Psoas muscle (tissue), 8 donors: ENCODE results near the gene PXT1. TPM values are rescaled to one million over a fixed set of nuclear protein-coding genes. Genes with fewer than 3 reads are reported as not detected.

ENCODE experiments used
- ATAC-seq, 4 donors: fragments of 200-7000 bp; cut with Tn5 transposase; one replicate each; pipeline ENCODE4 v1.9.1; 2020; ENCODE audit warnings: moderate library complexity in 3 of 4, mild to moderate bottlenecking in 2 of 4
- DNase-seq, 2 donors: peaks; one replicate each; pipeline ENCODE4 v3.0.0-alpha.2; 2020
- H3K27ac ChIP-seq: fragments of 200-600 bp; one replicate; pipeline ENCODE4 v1.8.0; 2022
- H3K27me3 ChIP-seq, 3 donors: fragments of 200-600 bp in 1 of 3; one replicate each; pipeline versions ENCODE4 v1.6.1 to v1.8.0; 2013 to 2022; ENCODE audit warnings: low read length in 2 of 3, mild to moderate bottlenecking in 2 of 3, moderate library complexity in 1 of 3; ENCODE audit not compliant: insufficient read depth in 3 of 3
- H3K36me3 ChIP-seq, 2 donors: fragments of 200-600 bp in 1 of 2; one replicate each; pipeline versions ENCODE4 v1.6.1 to v1.8.0; 2013 to 2022; ENCODE audit warnings: low read depth in 1 of 2, mild to moderate bottlenecking in 1 of 2, moderate library complexity in 1 of 2; ENCODE audit not compliant: insufficient read depth in 1 of 2
- H3K4me1 ChIP-seq: fragments of 200-600 bp; one replicate; pipeline ENCODE4 v1.8.0; 2022
- H3K4me3 ChIP-seq: fragments of 200-600 bp; one replicate; pipeline ENCODE4 v1.8.0; 2022; ENCODE audit warnings: mild to moderate bottlenecking
- H3K9me3 ChIP-seq: fragments of 200-600 bp; one replicate; pipeline ENCODE4 v1.8.0; 2022
- CTCF ChIP-seq: fragments of 200-600 bp; IDR thresholded peaks from one replicate; pipeline ENCODE4 v1.8.0; 2022; ENCODE audit warnings: antibody characterized with exemption
- WGBS, 3 donors: extraction: QIAGEN DNeasy Blood & Tissue Kit; methylation state at CpG; one replicate each; pipeline versions ENCODE4 v1.1.6 to v1.1.7; 2013; 5-methylcytosine and 5-hydroxymethylcytosine counted together
- intact Hi-C, 2 donors: fragments of 100-400 bp; cut with DNase I; formaldehyde crosslinking; loops; one replicate each; pipeline versions ENCODE4 v1.11.0 to v1.14.2; 2022
- polyA plus RNA-seq, 3 donors: library from polyadenylated mRNA; stranded (reverse); fragments of 200-250 nt; gene quantifications; one replicate each; pipeline ENCODE4 v1.2.3, GENCODE V29; 2013
- total RNA-seq, 4 donors: library from RNA; stranded (reverse); fragmentation: NEBNext Ultra II Directional in 2 of 4; extraction: Animal tissue kit (Norgen Biotek cat#: 25700) in 2 of 4; gene quantifications; one replicate each; pipeline versions ENCODE4 v1.2.1 to v1.2.4, GENCODE V29; 2021 to 2023
- donor health status: healthy with polysubstance abuse.
- donor health status: DM: no; HTN: no; CAD: no; lungs with moderate emphysema.
- donor health status: Bipolar disorder and iron deficiency.
- donor health status: healthy.
- donor health status: DM: yes; HTN: yes; CAD: no.
- donor health status: DM: no; HTN: no; CAD: no.
- donor health status: DM: no; HTN: no; CAD: no.
- donor health status: DM: yes; HTN: yes; CAD: no.

Gene PXT1
- total and polyA plus RNA-seq, 7 donors: 0.03 to 0.34 (median 0.14) TPM; not detected in 1

- Histone ChIP-seq H3K4me1 (no peaks in the 10 kb centered on the region), H3K36me3 (no peaks in the 10 kb centered on the region), H3K27me3 (no peaks in the 10 kb centered on the region), H3K4me3 (no peak overlapping the region), H3K27ac (no peak overlapping the region), H3K9me3 (no peaks in the 10 kb centered on the region)
- TF ChIP-seq CTCF: no peak
- no peak for DNase-seq
- WGBS, 3 donors: 88 to 94% (median 93%) methylated on average over 4 of the region's 4 CpGs
- intact Hi-C loops: no loop called here
- ATAC-seq: no peak
Observed at GRCh38 chr6:36404164-36404563, 38.5 kb downstream of the PXT1 start.

GRCh38 chr6:36402481-36402880 lies 40.2 kb downstream of the PXT1 start:
- no peak for TF ChIP-seq CTCF
- Histone ChIP-seq H3K9me3 (no peaks in the 10 kb centered on the region), H3K27me3 (no peaks in the 10 kb centered on the region), H3K36me3 (no peaks in the 10 kb centered on the region), H3K27ac (no peak overlapping the region), H3K4me3 (no peak overlapping the region), H3K4me1 (no peaks in the 10 kb centered on the region)
- ATAC-seq: no peak
- DNase-seq: no peak
- intact Hi-C loops: no loop called here
- 77 to 81% (median 78%) methylated on average over 3 of the region's 3 CpGs for WGBS, 3 donors

- Histone ChIP-seq H3K4me1 (no peaks in the 10 kb centered on the region), H3K4me3 (no peak overlapping the region), H3K9me3 (no peaks in the 10 kb centered on the region), H3K27ac (no peak overlapping the region), H3K27me3 (no peaks in the 10 kb centered on the region), H3K36me3 (no peaks in the 10 kb centered on the region)
- intact Hi-C loops: no loop called here
- DNase-seq (no peak), ATAC-seq (no peak)
- TF ChIP-seq CTCF: no peak
- 68 to 71% (median 69%) methylated on average over 1 of the region's 1 CpG for WGBS, 3 donors
Observed at GRCh38 chr6:36399970-36400369, 42.7 kb downstream of the PXT1 start.

- TF ChIP-seq CTCF: no peak
- intact Hi-C loops: no loop called here
- WGBS, 3 donors: 82 to 88% (median 82%) methylated on average over 5 of the region's 5 CpGs
- H3K27me3 ChIP-seq: peaks cover 0 to 2% (median 0%) of the 10 kb centered on the region in 3 donors
- ATAC-seq (no peak), DNase-seq (no peak)
- H3K4me3 ChIP-seq: no peak overlapping the region
- H3K36me3 ChIP-seq: no peaks in the 10 kb centered on the region
- H3K9me3 ChIP-seq: no peaks in the 10 kb centered on the region
- no peaks in the 10 kb centered on the region for H3K4me1 ChIP-seq
- H3K27ac ChIP-seq: no peak overlapping the region
Observed at GRCh38 chr6:36392621-36393020, 50.0 kb downstream of the PXT1 start.

- H3K9me3 ChIP-seq: no peaks in the 10 kb centered on the region
- H3K27me3 ChIP-seq: peaks cover 0 to 26% (median 9%) of the 10 kb centered on the region in 3 donors
- H3K36me3 ChIP-seq: no peaks in the 10 kb centered on the region
- no peak for DNase-seq
- no peak for TF ChIP-seq CTCF
- no peak overlapping the region for H3K4me3 ChIP-seq
- intact Hi-C loops: no loop called here
- H3K4me1 ChIP-seq: peaks cover 13% of the 10 kb centered on the region
- H3K27ac ChIP-seq: no peak overlapping the region
- ATAC-seq: no peak
Observed at GRCh38 chr6:36389353-36389752, 53.3 kb downstream of the PXT1 start.
